PC-3 (cell line): ENCODE data around the gene TOM1L2. TPM values are rescaled to one million over a fixed set of nuclear protein-coding genes. Genes with fewer than 3 reads are reported as not detected.

ENCODE experiments used
- ATAC-seq: fragments of 200-7000 bp; cut with Tn5 transposase; 2 replicates; pipeline ENCODE4 v1.9.1; 2020; ENCODE audit warnings: mild to moderate bottlenecking, moderate library complexity
- BruUV-seq: library from RNA; stranded (reverse); fragments of 400-500 nt; replicated peaks from 2 replicates; lab custom pipeline; 2021; lab: Mats Ljungman, UMichigan
- CTCF ChIA-PET: fragments of 300-600 bp; sonication (Branson Sonifier 250); formaldehyde crosslinking; loops from one replicate; lab custom pipeline; 2022; ENCODE audit warnings: antibody characterized with exemption; lab: Charles Lee
- POLR2A ChIA-PET: fragments of 300-600 bp; sonication (Branson Sonifier 250); formaldehyde crosslinking; loops from one replicate; lab custom pipeline; 2022; ENCODE audit warnings: antibody characterized with exemption; ENCODE audit not compliant: unreplicated experiment; lab: Charles Lee
- DNase-seq: peaks from one replicate; pipeline ENCODE4 v3.0.0-alpha.2; 2015
- H2AFZ ChIP-seq: fragments of 300-600 bp; sonication (generic); 2 replicates; pipeline ENCODE4 v1.6.0; 2016; ENCODE audit warnings: antibody characterized with exemption, low read length
- H3F3A ChIP-seq: fragments of 300-600 bp; sonication (generic); one replicate; pipeline ENCODE4 v1.6.0; 2017; ENCODE audit warnings: antibody characterized with exemption, low read length, control low read depth, mild to moderate bottlenecking; ENCODE audit not compliant: unreplicated experiment
- H3K27ac ChIP-seq: fragments of 300-600 bp; sonication (generic); 2 replicates; pipeline ENCODE4 v1.5.1; 2016; ENCODE audit warnings: mild to moderate bottlenecking, low read length
- H3K27me3 ChIP-seq: fragments of 300-600 bp; sonication (generic); 2 replicates; pipeline ENCODE4 v1.6.1; 2016; ENCODE audit warnings: low read length, mixed read lengths
- H3K36me3 ChIP-seq: fragments of 300-600 bp; sonication (generic); 2 replicates; pipeline ENCODE4 v1.6.1; 2016; ENCODE audit warnings: low read depth, mixed run types, low read length, mixed read lengths
- H3K4me1 ChIP-seq: fragments of 300-600 bp; sonication (generic); 2 replicates; pipeline ENCODE4 v1.5.1; 2016; ENCODE audit warnings: low read length; ENCODE audit not compliant: insufficient read depth
- H3K4me2 ChIP-seq: fragments of 300-600 bp; sonication (generic); 2 replicates; pipeline ENCODE4 v1.6.0; 2016; ENCODE audit warnings: low read length
- H3K4me3 ChIP-seq: fragments of 300-600 bp; sonication (generic); 2 replicates; pipeline ENCODE4 v1.5.1; 2016; ENCODE audit warnings: mild to moderate bottlenecking, low read length, mixed read lengths
- H3K79me2 ChIP-seq: fragments of 300-600 bp; sonication (generic); 2 replicates; pipeline ENCODE4 v1.6.1; 2017; ENCODE audit warnings: low read length, mixed read lengths
- H3K9ac ChIP-seq: fragments of 300-600 bp; sonication (generic); 2 replicates; pipeline ENCODE4 v1.6.0; 2016; ENCODE audit warnings: mild to moderate bottlenecking, low read length
- H3K9me2 ChIP-seq: fragments of 300-600 bp; sonication (generic); replicated peaks from 2 replicates; pipeline ENCODE4 v1.6.1; 2016; ENCODE audit warnings: mixed run types, low read length, mixed read lengths
- H3K9me3 ChIP-seq: fragments of 300-600 bp; sonication (generic); 2 replicates; pipeline ENCODE4 v1.6.1; 2016; ENCODE audit warnings: low read length, mixed read lengths
- H4K20me1 ChIP-seq: fragments of 300-600 bp; sonication (generic); 2 replicates; pipeline ENCODE4 v1.6.1; 2016; ENCODE audit warnings: low read length, mixed read lengths
- EZH2 ChIP-seq: fragments of 300-600 bp; sonication (generic); IDR thresholded peaks from one replicate; pipeline ENCODE4 v1.6.1; 2017; ENCODE audit warnings: antibody characterized with exemption, mild to moderate bottlenecking, low read length; ENCODE audit not compliant: unreplicated experiment
- EZH2phosphoT487 ChIP-seq: fragments of 300-600 bp; sonication (generic); IDR thresholded peaks from 2 replicates; pipeline ENCODE4 v1.6.1; 2018; ENCODE audit warnings: mild to moderate bottlenecking, antibody characterized with exemption, low read length, borderline replicate concordance
- intact Hi-C: fragments of 100-400 bp; cut with micrococcal nuclease; formaldehyde crosslinking; loops from 2 replicates; pipeline ENCODE4 v1.9.0; 2023
- total RNA-seq: library from RNA; depleted of rRNA; stranded (reverse); fragments of >200 nt; gene quantifications from 2 replicates; pipeline ENCODE4 v1.2.3, GENCODE V29; 2014
- TF ChIP-seq, protein P1 (sequence below): fragments of 300-600 bp; sonication (generic); conservative IDR thresholded peaks from 2 replicates; pipeline ENCODE4 v1.5.1; 2017; ENCODE audit warnings: antibody characterized with exemption, low read depth, mild to moderate bottlenecking, low read length

Gene TOM1L2
- total RNA-seq, 1 experiment from 2014 or later = 53.3 TPM

DNA sequence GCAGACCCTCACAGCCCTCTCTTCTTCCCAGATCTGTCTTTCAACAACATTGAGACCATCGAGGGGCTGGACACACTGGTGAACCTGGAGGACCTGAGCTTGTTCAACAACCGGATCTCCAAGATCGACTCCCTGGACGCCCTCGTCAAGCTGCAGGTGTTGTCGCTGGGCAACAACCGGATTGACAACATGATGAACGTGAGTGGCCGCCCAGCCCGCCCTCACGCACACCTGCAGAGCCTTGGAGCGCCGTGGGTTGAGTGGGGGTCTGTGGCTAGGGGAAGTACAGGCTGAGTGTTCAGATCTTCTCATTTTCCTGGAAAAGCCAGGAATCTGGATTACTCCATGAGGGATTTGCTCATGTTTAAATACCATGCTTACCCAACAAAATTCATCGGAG, 15.7 kb upstream of the TOM1L2 start:
- BruUV-seq = no TSS peak
- TF ChIP-seq, protein P1, sequence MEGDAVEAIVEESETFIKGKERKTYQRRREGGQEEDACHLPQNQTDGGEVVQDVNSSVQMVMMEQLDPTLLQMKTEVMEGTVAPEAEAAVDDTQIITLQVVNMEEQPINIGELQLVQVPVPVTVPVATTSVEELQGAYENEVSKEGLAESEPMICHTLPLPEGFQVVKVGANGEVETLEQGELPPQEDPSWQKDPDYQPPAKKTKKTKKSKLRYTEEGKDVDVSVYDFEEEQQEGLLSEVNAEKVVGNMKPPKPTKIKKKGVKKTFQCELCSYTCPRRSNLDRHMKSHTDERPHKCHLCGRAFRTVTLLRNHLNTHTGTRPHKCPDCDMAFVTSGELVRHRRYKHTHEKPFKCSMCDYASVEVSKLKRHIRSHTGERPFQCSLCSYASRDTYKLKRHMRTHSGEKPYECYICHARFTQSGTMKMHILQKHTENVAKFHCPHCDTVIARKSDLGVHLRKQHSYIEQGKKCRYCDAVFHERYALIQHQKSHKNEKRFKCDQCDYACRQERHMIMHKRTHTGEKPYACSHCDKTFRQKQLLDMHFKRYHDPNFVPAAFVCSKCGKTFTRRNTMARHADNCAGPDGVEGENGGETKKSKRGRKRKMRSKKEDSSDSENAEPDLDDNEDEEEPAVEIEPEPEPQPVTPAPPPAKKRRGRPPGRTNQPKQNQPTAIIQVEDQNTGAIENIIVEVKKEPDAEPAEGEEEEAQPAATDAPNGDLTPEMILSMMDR = no peak
- TF ChIP-seq EZH2phosphoT487 = no peak
- no peak for TF ChIP-seq EZH2
- H2AFZ ChIP-seq = no peak overlapping the region
- no peak overlapping the region for H3K4me2 ChIP-seq
- H3K4me1 ChIP-seq = peaks cover 31% of the 10 kb centered on the region
- H3F3A ChIP-seq = no peaks in the 10 kb centered on the region
- H3K27ac ChIP-seq = no peak overlapping the region
- ChIA-PET POLR2A (no interaction called here), CTCF (no interaction called here)
- H3K9me2 ChIP-seq = no peaks in the 10 kb centered on the region
- H3K9ac ChIP-seq = no peak overlapping the region
- no peaks in the 10 kb centered on the region for H3K36me3 ChIP-seq
- H3K4me3 ChIP-seq = no peak overlapping the region
- H3K9me3 ChIP-seq = no peaks in the 10 kb centered on the region
- H3K27me3 ChIP-seq = no peaks in the 10 kb centered on the region
- intact Hi-C loops = no loop called here
- ATAC-seq (no peak), DNase-seq (no peak)
- no peaks in the 10 kb centered on the region for H4K20me1 ChIP-seq
- no peaks in the 10 kb centered on the region for H3K79me2 ChIP-seq

DNA sequence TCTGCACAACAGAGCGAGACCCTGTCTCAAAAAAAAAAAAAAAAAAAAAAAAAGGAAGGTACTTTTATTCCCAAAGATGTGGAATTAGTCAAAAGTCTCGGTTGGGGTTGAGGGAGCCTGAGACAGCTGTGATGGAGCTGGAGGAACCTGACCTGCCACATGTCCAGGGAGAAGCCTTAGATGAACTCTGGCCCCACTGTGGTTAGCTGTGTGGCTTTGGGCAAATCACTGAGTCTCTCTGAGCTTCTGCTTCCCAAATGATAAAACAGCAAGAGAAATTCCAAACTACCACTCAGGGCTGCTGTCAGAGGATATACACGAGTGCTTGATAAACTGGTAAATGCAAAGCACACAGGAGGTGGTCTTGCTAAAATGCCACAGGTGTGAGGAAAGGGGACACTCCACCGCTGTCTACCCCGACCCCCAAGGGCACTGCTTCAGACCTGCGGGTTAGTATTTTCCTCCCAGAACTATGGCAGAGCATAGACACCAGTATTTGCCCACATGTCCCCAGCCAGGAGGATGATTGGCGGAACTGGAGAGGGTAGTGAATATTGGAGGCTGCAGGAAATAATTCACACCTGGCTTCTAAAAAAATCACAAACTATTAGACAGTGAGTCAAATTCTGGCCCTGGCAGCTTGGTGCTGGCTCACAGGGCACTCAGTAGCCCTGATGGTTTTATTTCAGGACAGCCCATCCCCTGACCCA, 15.1 kb upstream of the TOM1L2 start:
- Histone ChIP-seq H3K9me2 (no peaks in the 10 kb centered on the region), H4K20me1 (no peaks in the 10 kb centered on the region), H3K27me3 (no peaks in the 10 kb centered on the region), H3K4me2 (no peak overlapping the region), H3K4me1 (peaks cover 32% of the 10 kb centered on the region), H3K9ac (no peak overlapping the region), H3F3A (no peaks in the 10 kb centered on the region), H3K4me3 (no peak overlapping the region), H3K27ac (no peak overlapping the region), H2AFZ (no peak overlapping the region), H3K36me3 (no peaks in the 10 kb centered on the region), H3K79me2 (no peaks in the 10 kb centered on the region), H3K9me3 (no peaks in the 10 kb centered on the region)
- ChIA-PET POLR2A (no interaction called here), CTCF (no interaction called here)
- no peak for DNase-seq
- ATAC-seq = no peak
- no TSS peak for BruUV-seq
- intact Hi-C loops = no loop called here
- TF ChIP-seq, protein P1 = no peak
- no peak for TF ChIP-seq EZH2phosphoT487
- TF ChIP-seq EZH2 = no peak

DNA sequence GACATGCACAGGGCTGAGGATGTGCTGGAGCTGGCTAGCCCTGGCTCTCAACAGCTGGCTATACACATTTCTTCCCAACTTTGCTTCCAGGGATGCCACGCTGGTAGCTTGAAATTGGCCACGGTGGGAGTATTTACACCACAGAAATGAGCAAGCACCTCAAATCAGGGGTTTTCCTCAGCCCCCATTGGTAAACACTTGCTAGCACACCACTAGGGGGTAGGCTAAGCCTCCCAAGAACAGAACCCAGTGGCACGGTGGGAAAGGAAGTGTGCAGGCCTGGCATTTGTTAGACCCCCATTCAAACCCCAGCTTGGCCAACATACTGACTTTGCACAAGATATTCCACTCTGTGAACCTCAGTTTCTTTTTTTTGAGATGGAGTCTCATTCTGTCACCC, 13.4 kb upstream of the TOM1L2 start:
- H2AFZ ChIP-seq = no peak overlapping the region
- POLR2A ChIA-PET = no interaction called here
- no peak overlapping the region for H3K4me3 ChIP-seq
- no peak overlapping the region for H3K27ac ChIP-seq
- no peaks in the 10 kb centered on the region for H3K36me3 ChIP-seq
- H3K79me2 ChIP-seq = no peaks in the 10 kb centered on the region
- ATAC-seq = no peak
- H3K9me3 ChIP-seq = no peaks in the 10 kb centered on the region
- H3K9ac ChIP-seq = no peak overlapping the region
- no peaks in the 10 kb centered on the region for H3K27me3 ChIP-seq
- BruUV-seq = no TSS peak
- H3K4me1 ChIP-seq = peaks cover 24% of the 10 kb centered on the region
- TF ChIP-seq EZH2phosphoT487 (no peak), EZH2 (no peak)
- TF ChIP-seq, protein P1 = peak; percentile 59
- no peak for DNase-seq
- H4K20me1 ChIP-seq = no peaks in the 10 kb centered on the region
- no peaks in the 10 kb centered on the region for H3K9me2 ChIP-seq
- intact Hi-C loops = no loop called here
- CTCF ChIA-PET = no interaction called here
- H3F3A ChIP-seq = no peaks in the 10 kb centered on the region
- H3K4me2 ChIP-seq = no peak overlapping the region
